Stimulated activated naive CD4-positive, alpha-beta T cell (primary cell): ENCODE data around the gene PPM1E.

Experiments
- DNase-seq, 6 experiments: peaks; one replicate each; lab custom pipeline; 2025; lab: John Stamatoyannopoulos, UW

PPM1E gene

DNA sequence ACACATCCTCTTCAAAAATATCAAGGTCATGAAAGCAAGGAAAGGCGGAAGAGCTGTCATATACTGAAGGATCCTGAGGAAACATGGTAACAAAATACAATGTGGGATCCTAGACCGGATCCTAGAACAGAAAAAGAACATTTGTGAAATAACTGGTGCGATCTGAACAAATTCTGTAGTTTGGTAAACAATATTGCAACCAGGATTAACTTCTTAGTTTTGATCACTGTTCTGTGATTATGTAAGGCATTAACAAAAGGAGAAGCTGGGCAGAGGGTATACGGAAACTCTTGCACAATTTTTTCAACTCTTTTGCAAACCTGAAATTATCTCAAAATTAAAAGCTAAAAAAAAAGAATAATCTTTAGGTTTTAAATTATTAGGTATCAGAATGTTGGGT, 241.3 kb downstream of the PPM1E start:
- DNase-seq = no peak

DNA sequence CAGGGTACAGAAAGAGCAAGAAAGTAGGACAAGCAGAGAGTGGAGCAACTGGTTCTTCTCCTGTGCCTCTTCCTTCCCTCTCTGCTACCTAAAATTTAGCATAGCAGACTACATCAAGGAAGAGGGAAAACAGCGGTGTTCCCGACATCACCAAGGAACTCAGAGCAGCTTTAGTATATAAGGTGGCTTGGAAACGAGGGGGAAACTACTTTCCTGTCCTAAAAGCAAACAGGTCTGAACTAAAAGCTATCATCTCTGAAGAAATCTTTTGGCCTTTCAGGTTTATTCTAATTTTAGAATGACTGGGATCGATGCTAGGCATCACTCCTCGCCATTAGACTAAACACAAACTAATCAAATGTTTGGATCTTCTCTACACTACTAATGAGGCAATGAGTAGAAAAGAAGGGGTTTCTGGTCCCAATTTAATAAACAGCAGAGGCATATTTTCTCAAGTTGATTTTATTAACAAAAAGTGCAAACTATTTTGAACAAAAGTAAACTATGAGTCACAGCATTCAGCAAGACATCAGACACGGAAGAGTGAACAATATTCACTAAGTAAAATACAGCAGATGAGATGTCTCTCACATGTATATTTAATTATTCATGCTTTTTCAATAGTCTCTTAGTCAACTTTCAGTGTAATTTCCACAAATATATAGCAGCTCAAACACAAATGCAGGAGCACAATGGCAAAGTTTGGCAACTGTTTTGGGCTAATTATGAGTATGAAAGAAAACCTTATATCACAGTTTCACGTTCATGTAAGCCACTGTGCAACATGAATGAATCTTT, 242.3 kb downstream of the PPM1E start:
- no peak for DNase-seq

DNA sequence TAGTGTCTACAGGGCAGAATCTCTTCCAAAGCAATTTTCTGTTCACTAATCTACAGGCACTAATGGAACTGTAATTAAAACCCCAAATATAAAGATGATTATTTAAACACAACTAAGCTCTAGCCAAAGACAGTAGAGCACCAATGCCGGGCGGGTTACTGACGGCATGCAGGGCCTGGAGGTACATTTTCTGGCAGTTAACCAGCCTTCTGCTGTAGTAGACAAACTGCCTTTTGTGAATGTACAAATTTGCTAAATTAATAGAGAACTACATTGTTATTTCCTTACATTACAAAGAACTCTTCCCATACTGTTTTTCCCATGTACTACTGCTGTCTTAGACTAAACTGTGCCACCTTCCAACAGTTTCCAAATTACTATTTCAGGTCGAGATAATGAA, 243.2 kb downstream of the PPM1E start:
- no peak for DNase-seq

DNA sequence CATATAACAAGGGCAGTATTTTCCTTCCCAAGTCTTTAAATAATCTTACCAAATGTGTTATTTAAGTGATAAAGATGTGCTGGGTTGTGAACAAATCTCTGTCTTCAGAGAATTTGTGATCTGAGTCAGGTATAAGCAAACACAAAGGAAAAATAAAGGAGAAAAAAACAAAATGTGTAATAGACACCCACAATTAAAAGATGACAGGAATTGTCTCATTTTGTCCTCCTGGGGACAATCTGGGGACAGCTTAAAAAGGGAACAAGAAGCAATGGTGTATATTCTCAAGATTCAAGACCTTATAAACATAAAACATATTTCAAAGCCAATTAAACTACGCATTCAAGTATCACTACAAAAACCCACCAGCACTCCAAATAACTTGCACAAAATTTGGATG, 243.8 kb downstream of the PPM1E start:
- no peak for DNase-seq

GRCh38 chr17:59000022-59000421, 244.4 kb downstream of the PPM1E start:
- DNase-seq = no peak

DNA sequence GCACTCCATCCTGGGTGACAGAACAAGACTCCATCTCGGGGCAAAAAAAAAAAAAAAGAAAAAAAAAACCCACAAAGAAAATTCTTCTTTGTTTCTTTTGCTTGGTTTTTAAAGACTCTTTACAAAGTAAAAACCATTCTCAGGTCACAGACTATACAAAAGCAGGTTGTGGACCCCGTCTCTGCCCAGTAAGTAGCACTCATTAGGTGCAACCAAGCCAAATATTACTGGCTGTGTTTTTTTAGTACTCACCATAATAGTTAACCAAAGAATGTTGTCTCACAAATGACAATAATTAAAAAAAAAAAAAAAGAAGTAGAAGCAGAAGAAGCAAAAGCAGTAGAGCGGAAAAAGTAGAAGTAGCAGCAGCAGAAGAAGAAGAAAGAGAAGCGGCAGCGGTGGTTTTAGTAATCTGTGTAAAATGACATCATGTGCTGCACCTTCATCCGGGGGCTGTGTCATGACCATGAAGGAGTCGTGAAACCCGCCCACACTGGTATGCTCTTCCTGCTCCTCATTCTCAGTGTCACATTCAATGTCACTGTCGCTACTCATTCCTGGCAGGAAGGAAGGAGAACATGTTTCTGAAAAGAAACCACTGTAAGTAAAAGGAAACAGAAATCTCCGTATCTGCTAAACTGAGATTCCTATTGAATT, 245.6 kb downstream of the PPM1E start:
- peak; percentile 18 to 73 (median 60) for DNase-seq

GRCh38 chr17:59002126-59002525, 246.5 kb downstream of the PPM1E start:
- DNase-seq = no peak

DNA sequence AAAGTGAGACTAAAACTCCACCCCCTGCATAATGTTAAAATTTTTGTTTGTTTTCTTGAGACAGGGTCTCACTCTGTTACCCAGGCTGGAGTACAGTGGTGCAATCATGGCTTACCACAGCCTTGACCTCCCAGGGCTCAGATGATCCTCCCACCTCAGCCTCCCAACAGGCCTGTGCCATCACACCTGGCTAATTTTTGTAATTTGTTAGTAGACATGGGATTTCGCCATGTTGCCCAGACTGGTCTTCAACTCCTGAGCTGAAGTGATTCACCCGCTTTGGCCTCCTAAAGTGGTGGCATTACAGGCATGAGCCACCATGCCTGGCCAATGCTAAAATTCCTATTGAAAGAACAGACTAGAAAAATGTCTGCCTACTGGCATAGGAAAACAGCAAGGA, 247.2 kb downstream of the PPM1E start:
- no peak for DNase-seq

GRCh38 chr17:59003860-59004259, 248.2 kb downstream of the PPM1E start:
- DNase-seq = no peak

- peak; percentile 36 to 73 (median 52) for DNase-seq
Measured at GRCh38 chr17:59004338-59005111, 248.9 kb downstream of the PPM1E start.

DNA sequence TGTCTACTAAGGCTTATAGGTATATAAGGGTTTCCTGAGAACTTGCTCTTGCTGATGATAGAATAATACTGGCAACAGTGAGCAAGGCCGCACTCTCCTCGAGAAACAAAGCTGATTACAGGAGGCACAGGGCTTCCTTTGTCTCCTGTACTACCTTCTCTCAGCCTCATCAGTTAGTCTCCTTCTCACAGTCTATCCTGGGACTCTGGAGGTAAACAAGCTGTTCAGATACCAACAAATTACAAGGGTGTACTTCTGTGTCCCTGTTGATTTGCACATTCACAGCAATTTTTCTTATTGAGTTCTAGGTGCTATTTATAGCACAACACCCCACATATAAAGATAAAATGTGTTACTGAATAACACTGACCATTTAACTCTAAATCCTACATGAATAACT, 252.3 kb downstream of the PPM1E start:
- no peak for DNase-seq

- DNase-seq = no peak
Measured at GRCh38 chr17:59008737-59009136, 253.1 kb downstream of the PPM1E start.

DNA sequence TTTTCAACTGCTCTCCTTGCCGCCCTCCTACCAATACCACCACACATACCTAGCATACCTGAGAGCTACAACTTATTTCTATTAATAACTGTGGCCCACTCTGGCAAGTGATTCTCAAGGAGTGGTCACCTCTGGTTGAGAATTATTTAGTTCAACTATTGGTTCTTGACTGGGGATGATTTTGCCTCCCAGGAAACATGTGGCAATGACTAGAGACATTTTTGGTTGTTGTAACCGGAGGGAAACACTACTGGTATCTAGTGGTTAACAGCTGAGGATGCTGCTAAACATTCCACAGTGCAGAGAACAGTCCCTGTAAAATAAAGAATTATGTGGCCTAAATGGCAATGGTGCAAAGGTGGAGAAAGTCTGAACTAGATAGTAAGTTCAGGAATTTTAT, 254.4 kb downstream of the PPM1E start:
- DNase-seq = no peak

DNA sequence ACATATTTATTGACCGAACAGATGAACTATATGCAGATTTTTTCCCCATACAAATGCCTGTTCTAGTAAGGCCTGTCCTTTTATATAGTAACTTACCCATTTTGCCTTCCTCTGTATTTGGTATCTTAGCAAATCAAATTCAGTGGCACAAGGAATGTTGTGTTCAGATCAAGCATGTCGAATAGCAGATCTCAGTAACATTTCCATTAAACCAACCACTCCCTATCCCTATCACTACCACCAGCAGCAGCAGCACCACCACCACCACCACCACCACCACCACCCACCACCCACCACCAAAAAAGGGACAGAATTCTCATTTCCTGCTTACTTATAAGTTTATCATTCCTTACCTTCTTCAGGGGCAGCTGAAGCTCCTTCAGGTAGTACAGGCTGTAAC, 256.3 kb downstream of the PPM1E start:
- no peak for DNase-seq

- no peak for DNase-seq
Measured at GRCh38 chr17:59018019-59018418, 262.4 kb downstream of the PPM1E start.

DNA sequence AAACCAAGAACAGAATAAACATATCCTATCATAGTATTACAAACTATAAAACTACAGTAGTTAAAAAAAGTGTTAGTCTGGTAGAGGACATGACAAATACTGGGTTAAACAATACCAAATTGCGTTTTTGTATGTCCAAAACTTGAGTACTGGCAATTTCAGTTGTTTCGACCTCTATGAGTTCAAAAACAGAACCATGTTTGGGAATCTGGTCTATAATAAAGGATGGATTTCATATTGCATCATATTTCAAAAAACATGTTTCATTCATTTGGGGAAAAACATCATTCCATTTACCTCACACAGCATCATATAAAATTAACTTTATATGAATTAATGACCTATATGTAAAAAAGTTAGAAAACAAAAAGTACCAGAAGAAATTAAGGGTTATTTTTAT, 269.3 kb downstream of the PPM1E start:
- no peak for DNase-seq

- no peak for DNase-seq
Measured at GRCh38 chr17:59026176-59026939, 270.7 kb downstream of the PPM1E start.

DNA sequence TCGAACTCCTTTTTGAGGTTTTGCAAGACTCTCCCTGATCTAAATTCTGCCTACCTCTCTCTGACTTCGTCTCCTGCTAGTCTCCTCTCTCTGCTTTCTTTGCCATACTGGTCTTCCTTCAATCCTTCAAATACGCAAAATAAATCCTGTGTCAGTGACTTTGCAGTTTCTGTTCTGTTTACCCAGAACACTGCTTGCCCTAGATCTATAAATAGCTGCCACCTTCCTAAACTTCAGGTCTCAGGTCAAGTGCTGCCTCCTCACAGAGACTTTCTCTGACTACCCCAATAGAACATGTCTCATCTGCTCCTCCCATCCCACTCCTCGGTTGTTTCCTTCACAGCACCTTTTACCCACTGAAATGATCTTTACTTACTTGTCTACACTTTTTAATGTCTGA, 272.1 kb downstream of the PPM1E start:
- DNase-seq = no peak

- DNase-seq = no peak
Measured at GRCh38 chr17:59028328-59028727, 272.7 kb downstream of the PPM1E start.

- no peak for DNase-seq
Measured at GRCh38 chr17:59030811-59031210, 275.2 kb downstream of the PPM1E start.
